Measurements from ENCODE around the gene OR5H15.
"Not testable (repeated sequence)": the region's sequence is repeated elsewhere in the genome, so short reads cannot be mapped to it uniquely, and the experiment has no call there.

DNA sequence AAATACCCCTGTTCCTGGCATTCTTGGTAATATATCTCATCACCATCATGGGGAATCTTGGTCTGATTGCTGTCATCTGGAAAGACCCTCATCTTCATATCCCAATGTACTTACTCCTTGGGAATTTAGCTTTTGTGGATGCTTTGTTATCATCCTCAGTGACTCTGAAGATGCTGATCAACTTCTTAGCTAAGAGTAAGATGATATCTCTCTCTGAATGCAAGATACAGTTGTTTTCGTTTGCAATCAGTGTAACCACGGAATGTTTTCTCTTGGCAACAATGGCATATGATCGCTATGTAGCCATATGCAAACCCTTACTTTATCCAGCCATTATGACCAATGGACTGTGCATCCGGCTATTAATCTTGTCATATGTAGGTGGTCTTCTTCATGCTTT lies 17.0 kb upstream of the OR5H15 start:
- TF ChIP-seq, protein P1, sequence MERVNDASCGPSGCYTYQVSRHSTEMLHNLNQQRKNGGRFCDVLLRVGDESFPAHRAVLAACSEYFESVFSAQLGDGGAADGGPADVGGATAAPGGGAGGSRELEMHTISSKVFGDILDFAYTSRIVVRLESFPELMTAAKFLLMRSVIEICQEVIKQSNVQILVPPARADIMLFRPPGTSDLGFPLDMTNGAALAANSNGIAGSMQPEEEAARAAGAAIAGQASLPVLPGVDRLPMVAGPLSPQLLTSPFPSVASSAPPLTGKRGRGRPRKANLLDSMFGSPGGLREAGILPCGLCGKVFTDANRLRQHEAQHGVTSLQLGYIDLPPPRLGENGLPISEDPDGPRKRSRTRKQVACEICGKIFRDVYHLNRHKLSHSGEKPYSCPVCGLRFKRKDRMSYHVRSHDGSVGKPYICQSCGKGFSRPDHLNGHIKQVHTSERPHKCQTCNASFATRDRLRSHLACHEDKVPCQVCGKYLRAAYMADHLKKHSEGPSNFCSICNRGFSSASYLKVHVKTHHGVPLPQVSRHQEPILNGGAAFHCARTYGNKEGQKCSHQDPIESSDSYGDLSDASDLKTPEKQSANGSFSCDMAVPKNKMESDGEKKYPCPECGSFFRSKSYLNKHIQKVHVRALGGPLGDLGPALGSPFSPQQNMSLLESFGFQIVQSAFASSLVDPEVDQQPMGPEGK (CRISPR knock-in tag; IDR thresholded peaks at IDR 0.05; ENCODE audit: borderline replicate concordance): not testable (repeated sequence)
- TF ChIP-seq ZNF565 (CRISPR knock-in tag; conservative IDR thresholded peaks at IDR 0.05; ENCODE audit: low read depth); ZFP3 (CRISPR knock-in tag; IDR thresholded peaks at IDR 0.05); CSDC2 (CRISPR knock-in tag; IDR thresholded peaks at IDR 0.05): not testable (repeated sequence)
